PC-3 (cell line): Measurements from ENCODE around the gene CFAP299.

Experiments
- EZH2phosphoT487 ChIP-seq: fragments of 300-600 bp; sonication (generic); IDR thresholded peaks from 2 replicates; pipeline ENCODE4 v1.6.1; 2018; ENCODE audit warnings: mild to moderate bottlenecking, antibody characterized with exemption, low read length, borderline replicate concordance
- TF ChIP-seq, protein P1 (sequence below): fragments of 300-600 bp; sonication (generic); conservative IDR thresholded peaks from 2 replicates; pipeline ENCODE4 v1.5.1; 2017; ENCODE audit warnings: antibody characterized with exemption, low read depth, mild to moderate bottlenecking, low read length

- TF ChIP-seq, protein P1, sequence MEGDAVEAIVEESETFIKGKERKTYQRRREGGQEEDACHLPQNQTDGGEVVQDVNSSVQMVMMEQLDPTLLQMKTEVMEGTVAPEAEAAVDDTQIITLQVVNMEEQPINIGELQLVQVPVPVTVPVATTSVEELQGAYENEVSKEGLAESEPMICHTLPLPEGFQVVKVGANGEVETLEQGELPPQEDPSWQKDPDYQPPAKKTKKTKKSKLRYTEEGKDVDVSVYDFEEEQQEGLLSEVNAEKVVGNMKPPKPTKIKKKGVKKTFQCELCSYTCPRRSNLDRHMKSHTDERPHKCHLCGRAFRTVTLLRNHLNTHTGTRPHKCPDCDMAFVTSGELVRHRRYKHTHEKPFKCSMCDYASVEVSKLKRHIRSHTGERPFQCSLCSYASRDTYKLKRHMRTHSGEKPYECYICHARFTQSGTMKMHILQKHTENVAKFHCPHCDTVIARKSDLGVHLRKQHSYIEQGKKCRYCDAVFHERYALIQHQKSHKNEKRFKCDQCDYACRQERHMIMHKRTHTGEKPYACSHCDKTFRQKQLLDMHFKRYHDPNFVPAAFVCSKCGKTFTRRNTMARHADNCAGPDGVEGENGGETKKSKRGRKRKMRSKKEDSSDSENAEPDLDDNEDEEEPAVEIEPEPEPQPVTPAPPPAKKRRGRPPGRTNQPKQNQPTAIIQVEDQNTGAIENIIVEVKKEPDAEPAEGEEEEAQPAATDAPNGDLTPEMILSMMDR, result no peak
- no peak for TF ChIP-seq EZH2phosphoT487
These were observed 119.0 kb downstream of the CFAP299 start for GRCh38 chr4:80454556-80454955.
